Lower leg skin (tissue), 4 donors: ENCODE results near the gene RAP1GAP2. TPM values are rescaled to one million over a fixed set of nuclear protein-coding genes. Genes with fewer than 3 reads are reported as not detected.

ENCODE experiments used
- DNase-seq, 2 donors: peaks; one replicate each; pipeline ENCODE4 v3.0.0-alpha.2; 2019; ENCODE audit warnings: low spot score in 2 of 2
- H3K4me3 ChIP-seq: fragments of 200-600 bp; sonication (generic); 2 replicates; pipeline ENCODE4 v1.5.1; 2017; ENCODE audit warnings: mild to moderate bottlenecking, low read depth; ENCODE audit not compliant: poor library complexity, severe bottlenecking
- CTCF ChIP-seq, 3 donors: fragments of 450-650 bp; IDR thresholded peaks; one replicate each; pipeline ENCODE4 v1.5.1; 2016; ENCODE audit warnings: antibody characterized with exemption in 3 of 3, mild to moderate bottlenecking in 3 of 3, moderate library complexity in 2 of 3
- POLR2A ChIP-seq, 2 donors: fragments of 450-650 bp; IDR thresholded peaks; one replicate each; pipeline ENCODE4 v1.6.1; 2016 to 2017; ENCODE audit warnings: antibody characterized with exemption in 2 of 2, mild to moderate bottlenecking in 1 of 2, moderate library complexity in 1 of 2
- WGBS, 2 donors: methylation state at CpG; one replicate each; pipeline ENCODE4 v1.1.5; 2018; 5-methylcytosine and 5-hydroxymethylcytosine counted together
- intact Hi-C: fragments of 100-400 bp; cut with DNase I; formaldehyde crosslinking; loops from one replicate; pipeline ENCODE4 v1.15.0; 2023; ENCODE audit warnings: low total_unique reads
- total RNA-seq, 4 donors: library from RNA; depleted of rRNA; stranded (reverse); fragments of >200 nt; gene quantifications; one replicate each; pipeline ENCODE4 v1.1.0, GENCODE V29; 2016

Gene RAP1GAP2
- total RNA-seq, 4 donors from 2014 or later = 9.2 to 15.3 (median 12.8) TPM

- 86 to 90% methylated on average over 6 of the region's 6 CpGs for WGBS, 2 donors
- no peak overlapping the region for H3K4me3 ChIP-seq
- TF ChIP-seq POLR2A (IDR thresholded peaks at IDR 0.05) (no peak), CTCF (IDR thresholded peaks at IDR 0.05) (no peak)
- intact Hi-C loops = no loop called here
- DNase-seq = no peak
Observed at GRCh38 chr17:2906901-2907300, 110.7 kb downstream of the RAP1GAP2 start.

GRCh38 chr17:2909175-2909845 is 113.1 kb downstream of the RAP1GAP2 start:
- no peak for DNase-seq
- 72% methylated on average over 13 of the region's 13 CpGs for WGBS, 2 donors
- no peak overlapping the region for H3K4me3 ChIP-seq
- intact Hi-C loops = no loop called here
- no peak for TF ChIP-seq POLR2A (IDR thresholded peaks at IDR 0.05)
- TF ChIP-seq CTCF (IDR thresholded peaks at IDR 0.05) = no peak

GRCh38 chr17:2909846-2910234 is 113.6 kb downstream of the RAP1GAP2 start:
- no peak for TF ChIP-seq POLR2A (IDR thresholded peaks at IDR 0.05)
- no peak for TF ChIP-seq CTCF (IDR thresholded peaks at IDR 0.05)
- no peak overlapping the region for H3K4me3 ChIP-seq
- DNase-seq = no peak
- WGBS, 2 donors = 80 to 90% methylated on average over 4 of the region's 4 CpGs
- intact Hi-C loops = no loop called here

- TF ChIP-seq POLR2A (IDR thresholded peaks at IDR 0.05) (no peak), CTCF (IDR thresholded peaks at IDR 0.05) (no peak)
- WGBS, 2 donors = 58 to 60% methylated on average over 19 of the region's 19 CpGs
- DNase-seq = no peak
- no peak overlapping the region for H3K4me3 ChIP-seq
- intact Hi-C loops = no loop called here
Observed at GRCh38 chr17:2911035-2911754, 115.0 kb downstream of the RAP1GAP2 start.

- TF ChIP-seq POLR2A (IDR thresholded peaks at IDR 0.05) = no peak
- TF ChIP-seq CTCF (IDR thresholded peaks at IDR 0.05) = no peak
- no peak overlapping the region for H3K4me3 ChIP-seq
- no peak for DNase-seq
- intact Hi-C loops = no loop called here
- 55 to 73% methylated on average over 10 of the region's 10 CpGs for WGBS, 2 donors
Observed at GRCh38 chr17:2911755-2912111, 115.5 kb downstream of the RAP1GAP2 start.
